MM.1S (cell line): ENCODE results near the gene SEPTIN7.

ENCODE experiments used
- DNase-seq: peaks from one replicate; pipeline ENCODE4 v3.0.0-alpha.2; 2015
- H2AFZ ChIP-seq: fragments of 300-600 bp; sonication (generic); 2 replicates; pipeline ENCODE4 v1.6.0; 2016; ENCODE audit warnings: antibody characterized with exemption, low read length
- H3F3A ChIP-seq: fragments of 300-600 bp; sonication (generic); 2 replicates; pipeline ENCODE4 v1.6.1; 2016; ENCODE audit warnings: mild to moderate bottlenecking, antibody characterized with exemption, low read length, moderate library complexity, mixed read lengths; ENCODE audit not compliant: insufficient read depth
- H3K27ac ChIP-seq: fragments of 300-600 bp; sonication (generic); 2 replicates; pipeline ENCODE4 v1.5.1; 2016; ENCODE audit warnings: mild to moderate bottlenecking, low read length
- H3K27me3 ChIP-seq: fragments of 300-600 bp; sonication (generic); replicated peaks from 2 replicates; pipeline ENCODE4 v1.6.0; 2016; ENCODE audit warnings: low read length; ENCODE audit not compliant: insufficient read depth
- H3K36me3 ChIP-seq: fragments of 300-600 bp; sonication (generic); replicated peaks from 2 replicates; pipeline ENCODE4 v1.6.1; 2016; ENCODE audit warnings: mild to moderate bottlenecking, low read length, mixed read lengths; ENCODE audit not compliant: insufficient read depth
- H3K4me1 ChIP-seq: fragments of 300-600 bp; sonication (generic); 2 replicates; pipeline ENCODE4 v1.6.1; 2016; ENCODE audit warnings: low read length, mixed read lengths
- H3K4me2 ChIP-seq: fragments of 300-600 bp; sonication (generic); 2 replicates; pipeline ENCODE4 v1.6.0; 2016; ENCODE audit warnings: low read depth, low read length
- H3K4me3 ChIP-seq: fragments of 300-600 bp; sonication (generic); 2 replicates; pipeline ENCODE4 v1.5.1; 2016; ENCODE audit warnings: low read length, mixed read lengths
- H3K79me2 ChIP-seq: fragments of 300-600 bp; sonication (generic); 2 replicates; pipeline ENCODE4 v1.6.1; 2016; ENCODE audit warnings: mixed run types, low read length, mixed read lengths
- H3K9ac ChIP-seq: fragments of 300-600 bp; sonication (generic); 2 replicates; pipeline ENCODE4 v1.6.1; 2016; ENCODE audit warnings: low read length, mixed read lengths
- H3K9me2 ChIP-seq: fragments of 300-600 bp; sonication (generic); replicated peaks from 2 replicates; pipeline ENCODE4 v1.6.1; 2016; ENCODE audit warnings: mild to moderate bottlenecking, low read length, mixed read lengths; ENCODE audit not compliant: insufficient read depth
- H3K9me3 ChIP-seq: fragments of 300-600 bp; sonication (generic); replicated peaks from 2 replicates; pipeline ENCODE4 v1.6.1; 2016; ENCODE audit warnings: mild to moderate bottlenecking, low read length, mixed read lengths; ENCODE audit not compliant: insufficient read depth
- H4K20me1 ChIP-seq: fragments of 300-600 bp; sonication (generic); 2 replicates; pipeline ENCODE4 v1.6.1; 2016; ENCODE audit warnings: mild to moderate bottlenecking, low read length, moderate library complexity, mixed read lengths; ENCODE audit not compliant: insufficient read depth
- EZH2 ChIP-seq: fragments of 300-600 bp; sonication (generic); optimal IDR thresholded peaks from 2 replicates; pipeline ENCODE3; 2017; ENCODE audit warnings: low read depth, mild to moderate bottlenecking, antibody characterized with exemption, low read length, mixed read lengths
- EZH2phosphoT487 ChIP-seq: fragments of 300-600 bp; sonication (generic); IDR thresholded peaks from 2 replicates; pipeline ENCODE4 v1.6.1; 2018; ENCODE audit warnings: antibody characterized with exemption, low read length
- TF ChIP-seq, protein P1 (sequence below): fragments of 300-600 bp; sonication (generic); IDR thresholded peaks from 2 replicates; pipeline ENCODE4 v1.5.1; 2016; ENCODE audit warnings: antibody characterized with exemption, low read length, mixed read lengths

The SEPTIN7 gene

DNA sequence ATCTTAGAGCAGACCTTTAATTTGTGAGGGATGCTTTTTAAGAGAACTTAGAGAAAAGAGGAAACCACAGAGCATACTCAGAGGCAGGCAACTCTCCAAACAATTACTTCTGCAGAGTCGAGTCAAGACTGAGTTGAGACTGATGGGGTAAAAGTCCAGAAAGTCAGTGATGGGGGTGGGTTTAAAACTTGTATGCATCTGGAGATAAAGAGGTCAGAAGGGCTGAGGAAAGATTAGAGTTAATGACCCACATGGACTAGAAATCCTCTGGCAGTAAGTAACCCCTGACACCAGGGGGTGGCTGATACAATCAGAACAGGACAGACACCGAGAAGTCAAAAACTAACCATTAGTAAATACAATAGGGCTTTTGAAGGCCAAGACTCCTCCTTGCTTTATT lies 42.4 kb upstream of the SEPTIN7 start:
- Histone ChIP-seq H3K9me3 (no peaks in the 10 kb centered on the region), H3K36me3 (no peaks in the 10 kb centered on the region), H3K4me1 (no peaks in the 10 kb centered on the region), H3K27me3 (no peaks in the 10 kb centered on the region), H3K4me3 (no peak overlapping the region), H3K79me2 (no peaks in the 10 kb centered on the region), H3F3A (no peaks in the 10 kb centered on the region), H3K4me2 (no peak overlapping the region), H3K27ac (no peak overlapping the region), H4K20me1 (no peaks in the 10 kb centered on the region), H2AFZ (no peak overlapping the region), H3K9ac (no peak overlapping the region), H3K9me2 (no peaks in the 10 kb centered on the region)
- no peak for DNase-seq
- TF ChIP-seq EZH2 (no peak), EZH2phosphoT487 (no peak)
- TF ChIP-seq, protein P1, sequence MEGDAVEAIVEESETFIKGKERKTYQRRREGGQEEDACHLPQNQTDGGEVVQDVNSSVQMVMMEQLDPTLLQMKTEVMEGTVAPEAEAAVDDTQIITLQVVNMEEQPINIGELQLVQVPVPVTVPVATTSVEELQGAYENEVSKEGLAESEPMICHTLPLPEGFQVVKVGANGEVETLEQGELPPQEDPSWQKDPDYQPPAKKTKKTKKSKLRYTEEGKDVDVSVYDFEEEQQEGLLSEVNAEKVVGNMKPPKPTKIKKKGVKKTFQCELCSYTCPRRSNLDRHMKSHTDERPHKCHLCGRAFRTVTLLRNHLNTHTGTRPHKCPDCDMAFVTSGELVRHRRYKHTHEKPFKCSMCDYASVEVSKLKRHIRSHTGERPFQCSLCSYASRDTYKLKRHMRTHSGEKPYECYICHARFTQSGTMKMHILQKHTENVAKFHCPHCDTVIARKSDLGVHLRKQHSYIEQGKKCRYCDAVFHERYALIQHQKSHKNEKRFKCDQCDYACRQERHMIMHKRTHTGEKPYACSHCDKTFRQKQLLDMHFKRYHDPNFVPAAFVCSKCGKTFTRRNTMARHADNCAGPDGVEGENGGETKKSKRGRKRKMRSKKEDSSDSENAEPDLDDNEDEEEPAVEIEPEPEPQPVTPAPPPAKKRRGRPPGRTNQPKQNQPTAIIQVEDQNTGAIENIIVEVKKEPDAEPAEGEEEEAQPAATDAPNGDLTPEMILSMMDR: no peak

DNA sequence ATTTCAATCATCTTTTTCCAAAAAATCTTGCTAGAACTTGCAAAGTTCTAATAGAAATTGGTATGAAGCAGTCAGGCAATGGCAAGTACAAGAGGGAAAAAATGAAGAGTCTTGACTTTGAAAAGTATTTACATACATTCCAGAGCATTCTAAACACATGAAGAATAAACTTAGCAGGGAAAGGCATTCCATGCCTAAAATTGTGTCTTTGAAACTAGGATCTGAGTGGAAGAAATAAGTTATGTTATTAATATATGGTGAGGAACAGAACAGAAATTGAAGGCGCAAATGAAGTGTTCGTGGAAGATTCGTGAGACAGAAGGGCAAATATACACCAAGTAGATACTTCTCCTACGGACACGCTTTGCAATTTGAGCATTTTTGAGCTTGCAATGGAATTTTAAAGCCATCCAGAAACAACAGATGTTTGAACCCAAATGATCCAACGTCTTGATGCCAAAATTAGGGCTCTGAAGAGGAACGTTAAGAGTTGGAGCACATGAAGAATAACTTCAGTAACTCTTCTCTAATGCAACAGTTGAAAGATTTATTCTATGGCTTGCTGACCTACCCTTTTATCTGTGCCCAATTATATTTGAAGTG lies 40.6 kb upstream of the SEPTIN7 start:
- Histone ChIP-seq H2AFZ (no peak overlapping the region), H3K36me3 (no peaks in the 10 kb centered on the region), H3K79me2 (no peaks in the 10 kb centered on the region), H3K4me2 (no peak overlapping the region), H3K9me3 (no peaks in the 10 kb centered on the region), H3K4me3 (no peak overlapping the region), H3K27me3 (no peaks in the 10 kb centered on the region), H4K20me1 (no peaks in the 10 kb centered on the region), H3K27ac (no peak overlapping the region), H3F3A (no peaks in the 10 kb centered on the region), H3K9ac (no peak overlapping the region), H3K4me1 (no peaks in the 10 kb centered on the region), H3K9me2 (no peaks in the 10 kb centered on the region)
- TF ChIP-seq, protein P1: no peak
- TF ChIP-seq EZH2phosphoT487: no peak
- TF ChIP-seq EZH2: no peak
- no peak for DNase-seq

DNA sequence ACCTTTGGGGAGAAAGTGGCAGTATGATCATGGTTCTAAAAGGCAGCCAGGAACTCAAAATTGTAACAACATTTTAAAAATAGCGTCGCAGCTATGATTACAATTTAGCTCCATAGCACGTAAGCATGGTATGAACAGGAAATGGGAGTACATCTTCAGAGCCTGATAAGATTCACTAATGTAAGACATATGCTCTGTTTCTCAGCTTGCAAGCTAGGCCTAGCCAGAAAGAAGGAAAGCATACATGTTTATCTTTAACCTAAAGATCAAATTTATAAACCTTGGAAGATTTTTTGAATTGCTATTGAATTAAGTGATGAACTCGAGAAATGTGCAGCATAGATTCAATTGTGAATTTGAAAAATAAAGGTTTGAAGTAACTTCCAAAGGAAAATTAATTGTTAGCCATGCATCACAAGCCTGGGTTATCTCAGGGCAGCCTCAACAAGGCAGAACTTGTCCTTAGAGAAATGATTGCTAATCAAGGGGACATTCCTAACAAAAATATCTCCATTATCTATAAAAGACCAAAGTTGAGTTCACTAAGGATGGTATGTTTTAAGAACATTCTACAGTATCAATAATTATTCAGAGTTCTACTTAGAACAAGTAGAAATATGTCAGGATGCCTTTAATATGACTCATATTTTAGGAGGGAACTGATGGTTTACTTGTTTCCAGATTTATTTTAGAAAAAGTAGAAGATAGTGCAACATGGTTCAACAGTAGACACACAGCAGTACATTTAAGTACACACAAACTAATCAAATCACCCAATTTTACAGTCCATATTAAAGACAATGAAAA lies 38.8 kb upstream of the SEPTIN7 start:
- TF ChIP-seq, protein P1: no peak
- no peak for TF ChIP-seq EZH2phosphoT487
- no peak for TF ChIP-seq EZH2
- Histone ChIP-seq H2AFZ (no peak overlapping the region), H3K27me3 (no peaks in the 10 kb centered on the region), H3K4me1 (no peaks in the 10 kb centered on the region), H3F3A (no peaks in the 10 kb centered on the region), H3K79me2 (no peaks in the 10 kb centered on the region), H3K4me2 (no peak overlapping the region), H3K4me3 (no peak overlapping the region), H3K27ac (no peak overlapping the region), H3K9ac (no peak overlapping the region), H3K9me3 (no peaks in the 10 kb centered on the region), H4K20me1 (no peaks in the 10 kb centered on the region), H3K9me2 (no peaks in the 10 kb centered on the region), H3K36me3 (no peaks in the 10 kb centered on the region)
- DNase-seq: no peak
